ENCODE results near the gene PLXNA1. TPM values are rescaled to one million over a fixed set of nuclear protein-coding genes. Genes with fewer than 3 reads are reported as not detected.

The PLXNA1 gene
- total and polyA plus RNA-seq, 10 of the 15 experiments (the other 5 are each of a cell fraction or from before 2014, with no cell fraction given): 0.03 to 16.4 (median 2.5) TPM

DNA sequence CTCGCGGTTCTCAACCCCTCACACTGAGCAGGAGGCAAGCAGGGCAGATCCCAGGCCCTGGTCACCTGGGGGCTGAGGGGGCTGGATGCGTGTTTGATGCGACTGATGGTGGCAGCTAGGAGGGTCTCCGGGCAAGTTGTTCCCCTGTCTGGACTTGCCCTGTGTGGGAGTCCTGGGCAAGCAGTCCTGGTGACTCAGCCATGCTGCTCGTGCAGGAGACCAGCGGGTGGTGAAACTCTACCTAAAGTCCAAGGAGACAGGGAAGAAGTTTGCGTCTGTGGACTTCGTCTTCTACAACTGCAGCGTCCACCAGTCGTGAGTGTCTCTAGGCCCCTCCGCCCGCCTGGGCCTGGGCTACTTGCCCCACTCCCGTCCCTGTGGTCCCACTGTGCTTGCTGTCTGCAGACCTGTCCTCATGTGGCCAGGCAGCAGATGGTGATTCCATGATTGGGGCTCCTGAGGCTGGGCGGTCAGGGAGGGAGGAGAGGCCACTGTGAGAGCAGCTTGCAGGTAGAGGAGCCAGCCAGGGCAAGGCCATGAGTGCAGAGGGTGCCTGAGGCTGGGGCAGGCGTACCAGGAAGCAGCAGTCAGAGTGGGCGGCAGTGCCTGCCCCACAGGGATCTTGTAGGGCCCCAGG, 23.1 kb downstream of the PLXNA1 start (continued):
- TF ChIP-seq RAD51 (IDR thresholded peaks at IDR 0.05): no peak
- TF ChIP-seq PAX5 (IDR thresholded peaks at IDR 0.05; ENCODE audit: borderline replicate concordance, low read depth, low read length): no peak
- no peak for TF ChIP-seq BCL11A (IDR thresholded peaks at IDR 0.05; ENCODE audit: low read depth, low read length)
- TF ChIP-seq, protein P1, sequence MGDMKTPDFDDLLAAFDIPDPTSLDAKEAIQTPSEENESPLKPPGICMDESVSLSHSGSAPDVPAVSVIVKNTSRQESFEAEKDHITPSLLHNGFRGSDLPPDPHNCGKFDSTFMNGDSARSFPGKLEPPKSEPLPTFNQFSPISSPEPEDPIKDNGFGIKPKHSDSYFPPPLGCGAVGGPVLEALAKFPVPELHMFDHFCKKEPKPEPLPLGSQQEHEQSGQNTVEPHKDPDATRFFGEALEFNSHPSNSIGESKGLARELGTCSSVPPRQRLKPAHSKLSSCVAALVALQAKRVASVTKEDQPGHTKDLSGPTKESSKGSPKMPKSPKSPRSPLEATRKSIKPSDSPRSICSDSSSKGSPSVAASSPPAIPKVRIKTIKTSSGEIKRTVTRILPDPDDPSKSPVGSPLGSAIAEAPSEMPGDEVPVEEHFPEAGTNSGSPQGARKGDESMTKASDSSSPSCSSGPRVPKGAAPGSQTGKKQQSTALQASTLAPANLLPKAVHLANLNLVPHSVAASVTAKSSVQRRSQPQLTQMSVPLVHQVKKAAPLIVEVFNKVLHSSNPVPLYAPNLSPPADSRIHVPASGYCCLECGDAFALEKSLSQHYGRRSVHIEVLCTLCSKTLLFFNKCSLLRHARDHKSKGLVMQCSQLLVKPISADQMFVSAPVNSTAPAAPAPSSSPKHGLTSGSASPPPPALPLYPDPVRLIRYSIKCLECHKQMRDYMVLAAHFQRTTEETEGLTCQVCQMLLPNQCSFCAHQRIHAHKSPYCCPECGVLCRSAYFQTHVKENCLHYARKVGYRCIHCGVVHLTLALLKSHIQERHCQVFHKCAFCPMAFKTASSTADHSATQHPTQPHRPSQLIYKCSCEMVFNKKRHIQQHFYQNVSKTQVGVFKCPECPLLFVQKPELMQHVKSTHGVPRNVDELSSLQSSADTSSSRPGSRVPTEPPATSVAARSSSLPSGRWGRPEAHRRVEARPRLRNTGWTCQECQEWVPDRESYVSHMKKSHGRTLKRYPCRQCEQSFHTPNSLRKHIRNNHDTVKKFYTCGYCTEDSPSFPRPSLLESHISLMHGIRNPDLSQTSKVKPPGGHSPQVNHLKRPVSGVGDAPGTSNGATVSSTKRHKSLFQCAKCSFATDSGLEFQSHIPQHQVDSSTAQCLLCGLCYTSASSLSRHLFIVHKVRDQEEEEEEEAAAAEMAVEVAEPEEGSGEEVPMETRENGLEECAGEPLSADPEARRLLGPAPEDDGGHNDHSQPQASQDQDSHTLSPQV (IDR thresholded peaks at IDR 0.05): no peak
- TF ChIP-seq, protein P2, sequence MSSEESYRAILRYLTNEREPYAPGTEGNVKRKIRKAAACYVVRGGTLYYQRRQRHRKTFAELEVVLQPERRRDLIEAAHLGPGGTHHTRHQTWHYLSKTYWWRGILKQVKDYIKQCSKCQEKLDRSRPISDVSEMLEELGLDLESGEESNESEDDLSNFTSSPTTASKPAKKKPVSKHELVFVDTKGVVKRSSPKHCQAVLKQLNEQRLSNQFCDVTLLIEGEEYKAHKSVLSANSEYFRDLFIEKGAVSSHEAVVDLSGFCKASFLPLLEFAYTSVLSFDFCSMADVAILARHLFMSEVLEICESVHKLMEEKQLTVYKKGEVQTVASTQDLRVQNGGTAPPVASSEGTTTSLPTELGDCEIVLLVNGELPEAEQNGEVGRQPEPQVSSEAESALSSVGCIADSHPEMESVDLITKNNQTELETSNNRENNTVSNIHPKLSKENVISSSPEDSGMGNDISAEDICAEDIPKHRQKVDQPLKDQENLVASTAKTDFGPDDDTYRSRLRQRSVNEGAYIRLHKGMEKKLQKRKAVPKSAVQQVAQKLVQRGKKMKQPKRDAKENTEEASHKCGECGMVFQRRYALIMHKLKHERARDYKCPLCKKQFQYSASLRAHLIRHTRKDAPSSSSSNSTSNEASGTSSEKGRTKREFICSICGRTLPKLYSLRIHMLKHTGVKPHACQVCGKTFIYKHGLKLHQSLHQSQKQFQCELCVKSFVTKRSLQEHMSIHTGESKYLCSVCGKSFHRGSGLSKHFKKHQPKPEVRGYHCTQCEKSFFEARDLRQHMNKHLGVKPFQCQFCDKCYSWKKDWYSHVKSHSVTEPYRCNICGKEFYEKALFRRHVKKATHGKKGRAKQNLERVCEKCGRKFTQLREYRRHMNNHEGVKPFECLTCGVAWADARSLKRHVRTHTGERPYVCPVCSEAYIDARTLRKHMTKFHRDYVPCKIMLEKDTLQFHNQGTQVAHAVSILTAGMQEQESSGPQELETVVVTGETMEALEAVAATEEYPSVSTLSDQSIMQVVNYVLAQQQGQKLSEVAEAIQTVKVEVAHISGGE (CRISPR knock-in tag; IDR thresholded peaks at IDR 0.05): no peak
- TF ChIP-seq GATAD2B (conservative IDR thresholded peaks at IDR 0.05; ENCODE audit: low read depth): no peak
- TF ChIP-seq EGR1 (IDR thresholded peaks at IDR 0.05; ENCODE audit: borderline replicate concordance in 1 of 2, low read depth in 2 of 2, low read length in 2 of 2): no peak
- TF ChIP-seq, protein P3, sequence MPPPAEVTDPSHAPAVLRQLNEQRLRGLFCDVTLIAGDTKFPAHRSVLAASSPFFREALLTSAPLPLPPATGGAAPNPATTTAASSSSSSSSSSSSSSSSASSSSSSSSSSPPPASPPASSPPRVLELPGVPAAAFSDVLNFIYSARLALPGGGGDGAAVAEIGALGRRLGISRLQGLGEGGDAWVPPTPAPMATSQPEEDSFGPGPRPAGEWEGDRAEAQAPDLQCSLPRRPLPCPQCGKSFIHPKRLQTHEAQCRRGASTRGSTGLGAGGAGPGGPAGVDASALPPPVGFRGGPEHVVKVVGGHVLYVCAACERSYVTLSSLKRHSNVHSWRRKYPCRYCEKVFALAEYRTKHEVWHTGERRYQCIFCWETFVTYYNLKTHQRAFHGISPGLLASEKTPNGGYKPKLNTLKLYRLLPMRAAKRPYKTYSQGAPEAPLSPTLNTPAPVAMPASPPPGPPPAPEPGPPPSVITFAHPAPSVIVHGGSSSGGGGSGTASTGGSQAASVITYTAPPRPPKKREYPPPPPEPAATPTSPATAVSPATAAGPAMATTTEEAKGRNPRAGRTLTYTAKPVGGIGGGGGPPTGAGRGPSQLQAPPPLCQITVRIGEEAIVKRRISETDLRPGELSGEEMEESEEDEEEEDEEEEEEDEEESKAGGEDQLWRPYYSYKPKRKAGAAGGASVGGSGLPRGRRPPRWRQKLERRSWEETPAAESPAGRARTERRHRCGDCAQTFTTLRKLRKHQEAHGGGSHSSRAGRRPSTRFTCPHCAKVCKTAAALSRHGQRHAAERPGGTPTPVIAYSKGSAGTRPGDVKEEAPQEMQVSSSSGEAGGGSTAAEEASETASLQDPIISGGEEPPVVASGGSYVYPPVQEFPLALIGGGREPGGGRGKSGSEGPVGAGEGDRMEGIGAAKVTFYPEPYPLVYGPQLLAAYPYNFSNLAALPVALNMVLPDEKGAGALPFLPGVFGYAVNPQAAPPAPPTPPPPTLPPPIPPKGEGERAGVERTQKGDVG (CRISPR knock-in tag; IDR thresholded peaks at IDR 0.05): no peak
- TF ChIP-seq RAD21 (IDR thresholded peaks at IDR 0.05; ENCODE audit: insufficient read depth, low read depth, low read length): no peak
